CD14-positive monocyte (primary cell): ENCODE measurements around the gene DDX27. TPM values are rescaled to one million over a fixed set of nuclear protein-coding genes. Genes with fewer than 3 reads are reported as not detected.

Experiments used
- DNase-seq, 3 donors: peaks; one replicate each; pipeline ENCODE4 v3.0.0-alpha.2; 2011 to 2022
- H2AFZ ChIP-seq: 2 replicates; pipeline ENCODE4 v1.6.0; 2012; ENCODE audit warnings: mild to moderate bottlenecking, low read depth, low read length, inconsistent platforms; ENCODE audit not compliant: insufficient read depth, poor library complexity, severe bottlenecking
- H3K27ac ChIP-seq, 2 donors: 1 replicate in 1 of 2; 2 replicates in 1 of 2; pipeline ENCODE4 v1.5.1; 2012 to 2013; ENCODE audit warnings: low read length in 2 of 2, control low read depth in 1 of 2, inconsistent platforms in 1 of 2, low read depth in 1 of 2, mild to moderate bottlenecking in 1 of 2
- H3K27me3 ChIP-seq, 2 donors: one replicate each; pipeline versions ENCODE4 v1.6.0 to v1.6.1; 2011 to 2013; ENCODE audit warnings: low read length in 2 of 2; ENCODE audit not compliant: control insufficient read depth in 2 of 2, insufficient read depth in 2 of 2
- H3K36me3 ChIP-seq, 2 donors: replicated peaks in 1 of 2; 1 replicate in 1 of 2; 2 replicates in 1 of 2; pipeline versions ENCODE4 v1.5.1 to v1.6.1; 2012 to 2013; ENCODE audit warnings: low read length in 2 of 2, control low read depth in 1 of 2, inconsistent platforms in 1 of 2, mild to moderate bottlenecking in 1 of 2; ENCODE audit not compliant: insufficient read depth in 2 of 2, control insufficient read depth in 1 of 2
- H3K4me1 ChIP-seq, 2 donors: 1 replicate in 1 of 2; 2 replicates in 1 of 2; pipeline versions ENCODE4 v1.5.1 to v1.6.1; 2012 to 2013; ENCODE audit warnings: low read length in 2 of 2, control low read depth in 1 of 2, inconsistent platforms in 1 of 2, mild to moderate bottlenecking in 1 of 2, moderate library complexity in 1 of 2; ENCODE audit not compliant: insufficient read depth in 2 of 2, control insufficient read depth in 1 of 2
- H3K4me2 ChIP-seq: replicated peaks from 2 replicates; pipeline ENCODE3; 2012; ENCODE audit warnings: low read length, moderate library complexity, mild to moderate bottlenecking; ENCODE audit not compliant: poor library complexity, severe bottlenecking; ENCODE audit errors: extremely low read depth
- H3K4me3 ChIP-seq, 3 experiments: fragments of 200-600 bp in 1 of 3; sonication (generic) in 1 of 3; replicated peaks in 1 of 3; 1 replicate in 2 of 3; 2 replicates in 1 of 3; pipeline ENCODE4 v1.5.1; 2011 to 2013; ENCODE audit warnings: low read length in 3 of 3, mild to moderate bottlenecking in 3 of 3, control low read depth in 2 of 3, low read depth in 2 of 3, inconsistent platforms in 1 of 3, moderate library complexity in 1 of 3
- H3K79me2 ChIP-seq: 2 replicates; pipeline ENCODE4 v1.6.0; 2012; ENCODE audit warnings: mild to moderate bottlenecking, control low read depth, inconsistent platforms, low read length, moderate library complexity; ENCODE audit not compliant: insufficient read depth
- H3K9ac ChIP-seq: 2 replicates; pipeline ENCODE4 v1.6.0; 2017; ENCODE audit warnings: low read length, mild to moderate bottlenecking; ENCODE audit not compliant: insufficient read depth, poor library complexity, severe bottlenecking
- H3K9me3 ChIP-seq, 2 donors: replicated peaks in 1 of 2; 1 replicate in 1 of 2; 2 replicates in 1 of 2; pipeline versions ENCODE4 v1.5.1 to v1.6.1; 2012 to 2013; ENCODE audit warnings: low read length in 2 of 2, control low read depth in 1 of 2; ENCODE audit not compliant: control insufficient read depth in 1 of 2, insufficient read depth in 1 of 2
- H4K20me1 ChIP-seq: 2 replicates; pipeline ENCODE4 v1.6.0; 2012; ENCODE audit warnings: mild to moderate bottlenecking, low read length, control low read depth, moderate library complexity; ENCODE audit not compliant: insufficient read depth
- H3K27ac Mint-ChIP-seq, 7 donors: one replicate each; pipeline ENCODE4 v1.8.0; 2020; ENCODE audit warnings: mild to moderate bottlenecking in 7 of 7, mixed read lengths in 7 of 7, moderate library complexity in 6 of 7, inconsistent platforms in 2 of 7
- H3K27me3 Mint-ChIP-seq, 3 donors: one replicate each; pipeline ENCODE4 v1.8.0; 2021 to 2022; ENCODE audit warnings: low read depth in 3 of 3, mild to moderate bottlenecking in 3 of 3, mixed read lengths in 3 of 3, moderate library complexity in 3 of 3, inconsistent platforms in 1 of 3
- H3K36me3 Mint-ChIP-seq, 2 donors: one replicate each; pipeline ENCODE4 v1.8.0; 2020; ENCODE audit warnings: mixed read lengths in 2 of 2, inconsistent platforms in 1 of 2, mild to moderate bottlenecking in 1 of 2
- H3K4me1 Mint-ChIP-seq: one replicate; pipeline ENCODE4 v1.8.0; 2020; ENCODE audit warnings: mild to moderate bottlenecking, mixed read lengths
- H3K4me3 Mint-ChIP-seq, 2 donors: one replicate each; pipeline ENCODE4 v1.8.0; 2020; ENCODE audit warnings: mild to moderate bottlenecking in 2 of 2, mixed read lengths in 2 of 2, moderate library complexity in 1 of 2
- H3K9me3 Mint-ChIP-seq, 7 donors: one replicate each; pipeline ENCODE4 v1.8.0; 2020 to 2022; ENCODE audit warnings: mixed read lengths in 7 of 7, mild to moderate bottlenecking in 6 of 7, moderate library complexity in 6 of 7, inconsistent platforms in 2 of 7
- CTCF ChIP-seq: fragments of 200-600 bp; IDR thresholded peaks from one replicate; pipeline ENCODE4 v1.8.0; 2022; ENCODE audit warnings: antibody characterized with exemption, mild to moderate bottlenecking
- WGBS: methylation state at CpG from one replicate; pipeline ENCODE4 v1.1.5; 2013; ENCODE audit warnings: missing lambda C conversion rate; ENCODE audit not compliant: insufficient coverage; 5-methylcytosine and 5-hydroxymethylcytosine counted together
- intact Hi-C, 2 donors: fragments of 100-400 bp; cut with micrococcal nuclease; formaldehyde crosslinking; loops; one replicate each; pipeline versions ENCODE4 v1.15.0 to v1.15.1; 2023
- polyA plus RNA-seq, 3 donors: library from polyadenylated mRNA; depleted of rRNA in 1 of 3; unstranded in 2 of 3; stranded (reverse) in 1 of 3; fragments of 300-500 nt in 2 of 3; fragments of >200 nt in 1 of 3; fragmentation: Illumina TruSeq in 2 of 3; gene quantifications; 1 replicate in 2 of 3; 2 replicates in 1 of 3; pipeline ENCODE4 v1.2.3, GENCODE V29; 2012 to 2021

Gene DDX27
- polyA plus RNA-seq, 3 donors: 13.8 to 31.5 (median 17.7) TPM

GRCh38 chr20:49282584-49283171 lies 63.5 kb downstream of the DDX27 start:
- Histone ChIP-seq H3K4me1 (peaks cover 26 to 49% of the 10 kb centered on the region in 2 donors), H3K79me2 (peaks cover 93% of the 10 kb centered on the region), H2AFZ (no peak overlapping the region), H4K20me1 (peaks cover 91% of the 10 kb centered on the region), H3K4me2 (no peak overlapping the region), H3K9ac (no peak overlapping the region), H3K36me3 (peaks cover 79 to 84% of the 10 kb centered on the region in 2 donors), H3K27ac (peak overlapping the region in 1 of 2 donors; percentile 94), H3K4me3 (peak overlapping the region in 1 of 3 experiments; percentile 92), H3K9me3 (peaks cover 55 to 79% of the 10 kb centered on the region in 2 donors), H3K27me3 (no peaks in the 10 kb centered on the region)
- 91% methylated on average over 17 of the region's 20 CpGs for WGBS
- Mint-ChIP-seq H3K9me3 (peaks cover 65 to 89% (median 81%) of the 10 kb centered on the region in 7 donors), H3K4me1 (peaks cover 32% of the 10 kb centered on the region), H3K36me3 (peaks cover 81 to 89% of the 10 kb centered on the region in 2 donors), H3K27me3 (peaks cover 0 to 5% (median 0%) of the 10 kb centered on the region in 3 donors), H3K27ac (peak overlapping the region in 4 of 7 donors; percentile 75 to 99 (median 98)), H3K4me3 (no peak overlapping the region)
- no peak for TF ChIP-seq CTCF
- no peak for DNase-seq
- intact Hi-C loops: loop anchor here (5.0 kb wide), 1 partner anchor 40 kb away; no protein-coding TSS in a partner anchor

GRCh38 chr20:49283176-49283702 lies 64.0 kb downstream of the DDX27 start:
- Histone ChIP-seq H3K36me3 (peaks cover 84 to 89% of the 10 kb centered on the region in 2 donors), H3K27ac (peak overlapping the region in 1 of 2 donors; percentile 94), H4K20me1 (peaks cover 96% of the 10 kb centered on the region), H3K27me3 (no peaks in the 10 kb centered on the region), H3K4me2 (no peak overlapping the region), H3K4me3 (peak overlapping the region in 1 of 3 experiments; percentile 26), H2AFZ (no peak overlapping the region), H3K9ac (no peak overlapping the region), H3K4me1 (peaks cover 26 to 46% of the 10 kb centered on the region in 2 donors), H3K79me2 (peaks cover 97% of the 10 kb centered on the region), H3K9me3 (peaks cover 55 to 81% of the 10 kb centered on the region in 2 donors)
- Mint-ChIP-seq H3K4me3 (no peak overlapping the region), H3K27me3 (peaks cover 0 to 5% (median 0%) of the 10 kb centered on the region in 3 donors), H3K27ac (peak overlapping the region in 5 of 7 donors; percentile 10 to 75 (median 48)), H3K4me1 (peaks cover 32% of the 10 kb centered on the region), H3K36me3 (peaks cover 86 to 95% of the 10 kb centered on the region in 2 donors), H3K9me3 (peaks cover 65 to 92% (median 81%) of the 10 kb centered on the region in 7 donors)
- intact Hi-C loops: loop anchor here (5.0 kb wide), 1 partner anchor 39 kb away; no protein-coding TSS in a partner anchor
- DNase-seq: no peak
- no peak for TF ChIP-seq CTCF
- 90% methylated on average over 4 of the region's 9 CpGs for WGBS
